ENCODE data around the gene ZDHHC7.

- no peak for TF ChIP-seq USF2 (IDR thresholded peaks at IDR 0.05; ENCODE audit: low read length)
- TF ChIP-seq CTCF (IDR thresholded peaks at IDR 0.05; ENCODE audit: control extremely low read depth in 1 of 3, insufficient read depth in 1 of 3, low read depth in 1 of 3, low read length in 3 of 3) = no peak
- no peak for TF ChIP-seq JUND (IDR thresholded peaks at IDR 0.05; ENCODE audit: low read length)
- no peak for TF ChIP-seq ZNF274 (IDR thresholded peaks at IDR 0.05; ENCODE audit: borderline replicate concordance, extremely low read depth, low read length)
- no peak for TF ChIP-seq POLR2AphosphoS5 (IDR thresholded peaks at IDR 0.05; ENCODE audit: low read depth, low read length)
Measured at GRCh38 chr16:85005285-85006069, 5.9 kb downstream of the ZDHHC7 start.

Data from H1 (cell line).